RPMI8226 (cell line): ENCODE data around the gene ISCA2.
"Not testable (repeated sequence)": the region's sequence is repeated elsewhere in the genome, so short reads cannot be mapped to it uniquely, and the experiment has no call there.

Experiments
- DNase-seq: peaks from one replicate; pipeline ENCODE4 v3.0.0-alpha.2; 2015

ISCA2 gene

GRCh38 chr14:74531467-74531866, 37.9 kb downstream of the ISCA2 start:
- no peak for DNase-seq

GRCh38 chr14:74532246-74532645, 38.7 kb downstream of the ISCA2 start:
- no peak for DNase-seq

- DNase-seq = no peak
These were observed 40.0 kb downstream of the ISCA2 start for GRCh38 chr14:74533576-74533975.

GRCh38 chr14:74535756-74536325, 42.3 kb downstream of the ISCA2 start:
- DNase-seq = no peak

- not testable (repeated sequence) for DNase-seq
These were observed 42.8 kb downstream of the ISCA2 start for GRCh38 chr14:74536336-74536735.

- no peak for DNase-seq
These were observed 45.1 kb downstream of the ISCA2 start for GRCh38 chr14:74538411-74539391.

GRCh38 chr14:74539503-74539902, 45.9 kb downstream of the ISCA2 start:
- DNase-seq = no peak

- no peak for DNase-seq
These were observed 47.7 kb downstream of the ISCA2 start for GRCh38 chr14:74541225-74541624.

GRCh38 chr14:74542056-74542685, 48.6 kb downstream of the ISCA2 start:
- DNase-seq = no peak

- DNase-seq = no peak
These were observed 50.3 kb downstream of the ISCA2 start for GRCh38 chr14:74543771-74544438.

GRCh38 chr14:74545386-74545785, 51.8 kb downstream of the ISCA2 start:
- DNase-seq = no peak

GRCh38 chr14:74546416-74546815, 52.9 kb downstream of the ISCA2 start:
- DNase-seq = no peak
